Measurements from ENCODE around the gene NT5DC2.

NT5DC2 gene

GRCh38 chr3:52524752-52525679 lies 8.6 kb downstream of the NT5DC2 start:
- no peak for DNase-seq
- no peak for ATAC-seq

- DNase-seq (no peak), ATAC-seq (no peak)
Observed at GRCh38 chr3:52524258-52524751, 9.4 kb downstream of the NT5DC2 start.

- DNase-seq: no peak
- ATAC-seq: no peak
Observed at GRCh38 chr3:52523386-52524257, 10.0 kb downstream of the NT5DC2 start.

- DNase-seq (no peak), ATAC-seq (no peak)
Observed at GRCh38 chr3:52522651-52523251, 10.9 kb downstream of the NT5DC2 start.

DNA sequence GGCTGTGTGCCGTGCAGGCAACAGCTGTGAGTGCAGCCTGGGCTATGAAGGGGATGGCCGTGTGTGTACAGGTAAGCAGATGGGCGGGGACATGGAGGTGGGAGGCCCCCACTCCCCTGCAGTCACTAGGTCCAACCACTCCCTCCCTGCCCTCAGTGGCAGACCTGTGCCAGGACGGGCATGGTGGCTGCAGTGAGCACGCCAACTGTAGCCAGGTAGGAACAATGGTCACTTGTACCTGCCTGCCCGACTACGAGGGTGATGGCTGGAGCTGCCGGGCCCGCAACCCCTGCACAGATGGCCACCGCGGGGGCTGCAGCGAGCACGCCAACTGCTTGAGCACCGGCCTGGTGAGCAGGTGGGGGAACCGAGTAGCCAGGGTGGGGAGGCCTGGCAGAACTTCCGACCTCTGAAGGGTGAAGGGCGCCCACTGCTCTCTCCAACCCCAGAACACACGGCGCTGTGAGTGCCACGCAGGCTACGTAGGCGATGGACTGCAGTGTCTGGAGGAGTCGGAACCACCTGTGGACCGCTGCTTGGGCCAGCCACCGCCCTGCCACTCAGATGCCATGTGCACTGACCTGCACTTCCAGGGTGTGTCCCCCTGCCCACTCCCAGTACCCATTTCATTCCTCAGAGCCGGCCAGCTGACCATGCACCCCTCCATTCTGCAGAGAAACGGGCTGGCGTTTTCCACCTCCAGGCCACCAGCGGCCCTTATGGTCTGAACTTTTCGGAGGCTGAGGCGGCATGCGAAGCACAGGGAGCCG lies 11.6 kb downstream of the NT5DC2 start:
- ATAC-seq: no peak
- DNase-seq: no peak

GRCh38 chr3:52521488-52521824 lies 12.2 kb downstream of the NT5DC2 start:
- ATAC-seq (no peak), DNase-seq (no peak)

- ATAC-seq (no peak), DNase-seq (no peak)
Observed at GRCh38 chr3:52520716-52521487, 12.8 kb downstream of the NT5DC2 start.

GRCh38 chr3:52520141-52520667 lies 13.5 kb downstream of the NT5DC2 start:
- ATAC-seq (no peak), DNase-seq (no peak)

DNA sequence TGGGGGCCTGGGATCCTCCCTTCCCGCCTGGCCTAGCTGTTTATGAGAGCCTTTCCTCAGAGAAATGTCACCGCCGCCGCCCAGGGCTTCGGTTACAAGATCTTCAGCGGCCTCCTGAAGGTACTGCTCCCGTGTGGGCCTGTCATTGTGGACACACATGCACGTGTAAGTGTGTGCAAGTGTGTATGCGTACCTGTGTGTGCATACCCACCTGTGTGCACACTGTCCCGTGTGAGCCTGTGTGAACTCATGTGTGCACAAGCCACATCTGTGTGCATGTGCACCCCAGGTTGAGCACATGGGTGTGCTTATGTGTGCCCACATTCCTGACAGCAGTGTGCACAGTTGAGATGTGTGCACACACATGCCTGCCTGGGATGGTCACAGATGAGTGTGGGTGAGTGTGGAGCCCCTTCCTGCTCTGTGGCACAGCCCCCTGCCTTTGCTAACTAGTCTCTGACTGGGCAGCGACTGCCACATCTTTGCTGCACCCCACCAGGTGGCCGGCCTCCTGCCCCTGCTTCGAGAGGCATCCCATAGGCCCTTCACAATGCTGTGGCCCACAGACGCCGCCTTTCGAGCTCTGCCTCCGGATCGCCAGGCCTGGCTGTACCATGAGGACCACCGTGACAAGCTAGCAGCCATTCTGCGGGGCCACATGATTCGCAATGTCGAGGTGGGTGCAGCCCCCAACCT lies 14.1 kb downstream of the NT5DC2 start:
- DNase-seq (no peak), ATAC-seq (no peak)

DNA sequence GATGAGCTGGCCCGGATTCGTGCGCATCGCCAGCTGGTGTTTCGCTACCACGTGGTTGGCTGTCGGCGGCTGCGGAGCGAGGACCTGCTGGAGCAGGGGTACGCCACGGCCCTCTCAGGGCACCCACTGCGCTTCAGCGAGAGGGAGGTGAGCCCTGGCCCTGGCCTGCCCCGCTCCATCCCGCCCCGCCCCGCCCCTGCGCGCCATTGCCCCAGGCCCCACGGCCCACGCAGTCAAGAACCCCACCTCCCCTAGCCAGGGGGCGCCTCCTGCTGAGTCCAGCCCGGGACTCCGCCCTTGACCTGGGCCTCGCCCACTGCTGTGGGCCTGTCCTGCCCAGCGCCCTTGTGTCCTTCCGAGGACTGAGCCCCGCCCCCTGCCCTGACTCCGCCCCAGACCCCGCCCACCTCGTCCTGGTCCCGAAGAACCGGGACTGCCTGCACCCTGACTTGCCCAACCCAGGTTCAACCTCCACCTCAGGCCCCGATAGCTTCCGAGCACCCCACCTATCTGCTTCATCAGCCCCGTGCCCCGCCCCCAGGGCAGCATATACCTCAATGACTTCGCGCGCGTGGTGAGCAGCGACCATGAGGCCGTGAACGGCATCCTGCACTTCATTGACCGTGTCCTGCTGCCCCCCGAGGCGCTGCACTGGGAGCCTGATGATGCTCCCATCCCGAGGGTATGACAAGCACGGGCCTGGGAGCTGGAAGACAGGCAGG lies 14.8 kb downstream of the NT5DC2 start:
- ATAC-seq: no peak
- DNase-seq: no peak

- no peak for DNase-seq
- ATAC-seq: no peak
Observed at GRCh38 chr3:52517796-52518722, 15.6 kb downstream of the NT5DC2 start.

- DNase-seq: no peak
- no peak for ATAC-seq
Observed at GRCh38 chr3:52516509-52517195, 17.0 kb downstream of the NT5DC2 start.

DNA sequence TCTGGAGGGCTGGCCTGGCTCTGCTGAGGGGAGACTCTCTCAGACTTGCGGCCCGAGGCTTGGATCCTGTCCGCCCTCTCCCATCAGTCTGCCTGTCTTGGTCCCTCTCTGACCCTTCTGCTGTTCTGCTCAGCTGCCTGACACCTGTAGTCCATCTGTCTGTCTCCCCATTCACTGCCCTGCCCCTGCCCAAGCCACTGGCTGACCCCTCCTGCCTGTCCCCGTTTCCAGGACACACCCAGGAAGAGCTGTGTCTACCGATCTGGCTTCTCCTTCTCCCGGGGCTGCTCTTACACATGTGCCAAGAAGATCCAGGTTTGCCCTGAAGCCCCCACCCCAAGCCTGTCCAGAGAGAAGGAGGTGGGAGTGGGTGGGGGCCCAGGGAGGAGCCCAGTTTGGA lies 18.5 kb downstream of the NT5DC2 start:
- no peak for ATAC-seq
- no peak for DNase-seq

DNA sequence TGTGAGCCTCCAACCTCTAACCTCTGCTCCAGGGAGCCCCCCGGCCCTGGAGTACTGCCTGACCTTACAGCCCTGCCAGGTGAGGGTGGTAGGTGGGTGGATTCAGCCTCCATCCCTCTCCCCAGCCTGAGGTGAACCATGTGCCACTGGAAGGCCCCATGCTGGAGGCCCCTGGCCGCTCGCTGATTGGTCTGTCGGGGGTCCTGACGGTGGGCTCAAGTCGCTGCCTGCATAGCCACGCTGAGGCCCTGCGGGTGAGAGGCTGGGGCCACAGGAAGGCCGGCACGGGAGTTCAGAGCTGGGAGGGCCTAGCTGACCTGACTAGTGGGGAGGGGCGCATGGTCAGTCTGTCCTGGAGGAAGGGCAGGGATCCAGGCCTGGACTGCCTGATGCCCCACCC lies 19.1 kb downstream of the NT5DC2 start:
- DNase-seq (no peak), ATAC-seq (no peak)

- no peak for ATAC-seq
- no peak for DNase-seq
Observed at GRCh38 chr3:52513281-52513680, 20.4 kb downstream of the NT5DC2 start.

DNA sequence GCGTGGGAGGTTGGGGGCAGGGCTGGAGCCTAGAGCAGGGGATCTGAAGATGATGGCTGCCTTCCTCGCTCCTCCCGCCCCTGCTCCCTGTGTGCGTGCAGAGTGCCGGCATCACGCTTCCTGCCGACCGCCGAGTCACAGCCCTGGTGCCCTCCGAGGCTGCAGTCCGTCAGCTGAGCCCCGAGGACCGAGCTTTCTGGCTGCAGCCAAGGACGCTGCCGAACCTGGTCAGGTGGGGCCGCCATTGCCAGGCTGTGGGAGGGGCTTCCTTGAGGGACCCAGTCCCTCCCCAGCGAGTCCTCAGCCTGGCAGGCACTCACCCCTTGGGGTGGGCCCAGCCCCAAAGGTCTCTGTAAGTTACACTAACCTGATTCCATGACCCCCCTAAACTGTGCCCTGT lies 20.9 kb downstream of the NT5DC2 start:
- ATAC-seq: no peak
- no peak for DNase-seq

DNA sequence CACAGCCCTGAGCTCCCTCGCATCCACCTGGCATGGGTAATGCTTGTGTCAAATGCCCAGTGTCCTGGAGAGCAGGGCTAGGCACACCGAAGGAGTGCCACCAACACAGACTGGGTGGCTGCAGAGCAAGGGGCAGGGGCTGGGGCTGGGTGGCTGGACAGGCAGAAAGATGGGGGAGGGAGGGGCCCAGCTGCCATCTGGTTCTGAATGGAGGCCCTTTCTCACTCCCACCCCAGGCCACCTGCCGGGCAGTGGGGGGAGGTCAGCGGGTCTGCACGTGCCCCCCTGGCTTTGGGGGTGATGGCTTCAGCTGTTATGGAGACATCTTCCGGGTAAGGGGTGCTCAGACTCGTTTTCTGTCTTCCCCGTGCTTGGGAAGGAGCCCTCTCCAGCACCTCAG lies 21.6 kb downstream of the NT5DC2 start:
- no peak for DNase-seq
- no peak for ATAC-seq

DNA sequence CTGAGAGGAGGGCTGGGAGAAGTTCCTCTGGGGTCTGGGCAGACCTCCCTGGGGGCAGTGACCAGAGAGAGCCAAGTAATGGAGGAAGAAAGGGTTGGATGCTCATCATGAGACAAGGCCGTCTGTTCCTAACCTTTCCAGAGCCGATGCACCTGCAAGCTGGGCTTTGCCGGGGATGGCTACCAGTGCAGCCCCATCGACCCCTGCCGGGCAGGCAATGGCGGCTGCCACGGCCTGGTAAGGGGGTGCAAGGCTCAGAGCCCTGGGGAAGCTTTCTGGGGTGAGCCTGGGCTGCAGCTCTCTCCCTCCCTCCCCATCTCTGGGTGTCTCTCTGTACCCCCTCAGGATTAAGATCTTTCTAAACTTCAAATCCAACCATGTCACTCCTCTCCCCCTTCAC lies 22.1 kb downstream of the NT5DC2 start:
- DNase-seq (no peak), ATAC-seq (no peak)

Data from stimulated activated naive CD8-positive, alpha-beta T cell treated with anti-CD3 and anti-CD28 coated beads, Interleukin-15, Interleukin-2, amounts not matched to agents 100 U/mL and 50 U/mL, for 24 hours (primary cell).